Stimulated activated CD4-positive, alpha-beta T cell treated with anti-CD3 and anti-CD28 coated beads, Interleukin-15, amount 100 ng/mL, for 24 hours (primary cell): Measurements from ENCODE around the gene SNRNP48.

ENCODE experiments used
- DNase-seq: peaks from one replicate; pipeline ENCODE4 v3.0.0-alpha.2; 2020

Gene SNRNP48

DNA sequence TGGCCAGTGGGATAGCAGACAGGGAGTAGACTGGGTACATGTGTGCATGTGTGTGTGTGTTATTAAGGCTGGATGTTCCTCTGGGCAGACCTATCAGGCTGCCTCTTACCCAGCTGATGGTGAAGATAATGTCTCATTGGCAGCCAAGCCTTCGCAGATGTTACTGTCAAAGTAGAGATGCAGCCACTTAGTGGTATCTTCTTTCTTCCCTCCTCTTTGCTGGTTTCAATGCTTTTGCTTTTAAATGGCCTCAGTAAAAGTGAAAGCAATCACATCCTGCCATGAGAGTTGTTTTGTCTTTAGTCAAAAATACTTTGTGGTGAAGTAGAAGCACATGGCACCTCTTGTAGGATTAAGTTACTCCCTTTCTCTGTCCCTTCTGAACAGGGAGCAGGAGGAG lies 57.5 kb downstream of the SNRNP48 start:
- DNase-seq = no peak

DNA sequence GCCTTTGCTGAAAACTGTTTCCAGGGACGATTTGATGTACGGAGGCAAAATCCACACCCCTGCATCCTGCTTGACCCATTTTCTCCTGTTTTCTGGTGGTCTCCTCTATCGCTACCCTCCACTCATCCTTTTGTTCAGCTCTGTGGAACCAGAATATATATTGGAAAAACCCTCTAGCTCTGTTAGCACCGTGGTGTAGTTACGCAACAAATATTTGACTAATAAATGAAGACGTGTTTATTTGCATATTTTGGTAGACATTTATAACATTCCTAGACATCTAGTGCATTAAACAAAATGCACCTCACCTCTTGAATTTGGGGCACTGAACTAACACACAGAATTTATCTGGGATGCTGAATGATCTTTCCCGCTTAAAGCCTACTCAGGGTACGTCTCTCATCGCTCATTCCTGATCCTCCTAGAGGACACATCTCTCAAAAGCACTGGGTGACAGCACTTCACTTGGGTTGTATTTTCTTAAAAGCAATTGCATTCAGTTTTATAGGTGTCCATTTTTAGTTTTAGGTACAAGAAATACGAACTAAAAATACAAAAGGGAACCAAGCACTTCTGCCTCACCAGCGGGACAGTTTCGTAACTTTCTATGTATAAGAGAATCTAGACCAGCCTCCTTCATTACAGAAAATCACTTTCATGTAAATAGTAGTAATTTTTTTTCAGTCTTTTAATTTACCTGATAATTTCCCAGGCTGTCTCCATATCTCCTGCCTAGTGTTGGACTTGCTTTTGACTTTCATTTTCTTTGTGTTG lies 59.2 kb downstream of the SNRNP48 start:
- no peak for DNase-seq

DNA sequence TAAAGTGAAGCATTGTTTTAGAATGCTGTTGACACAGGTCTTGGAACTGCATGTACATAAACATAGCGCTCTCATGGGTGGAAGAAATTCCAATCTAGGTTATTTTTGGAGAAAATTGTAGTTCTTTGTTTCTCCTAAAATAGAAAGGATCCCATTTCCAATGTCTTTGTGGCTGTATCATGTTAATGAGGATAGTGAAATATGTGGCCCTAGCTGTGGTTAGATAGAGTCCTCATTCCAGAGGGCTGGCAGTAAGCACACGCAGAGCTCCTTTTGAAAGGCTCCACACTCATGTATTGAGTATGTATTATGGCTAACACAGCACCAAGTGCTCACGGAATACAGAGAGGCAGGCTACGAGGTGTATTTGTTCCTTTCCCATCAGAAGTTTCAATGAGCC lies 60.9 kb downstream of the SNRNP48 start:
- DNase-seq = no peak

DNA sequence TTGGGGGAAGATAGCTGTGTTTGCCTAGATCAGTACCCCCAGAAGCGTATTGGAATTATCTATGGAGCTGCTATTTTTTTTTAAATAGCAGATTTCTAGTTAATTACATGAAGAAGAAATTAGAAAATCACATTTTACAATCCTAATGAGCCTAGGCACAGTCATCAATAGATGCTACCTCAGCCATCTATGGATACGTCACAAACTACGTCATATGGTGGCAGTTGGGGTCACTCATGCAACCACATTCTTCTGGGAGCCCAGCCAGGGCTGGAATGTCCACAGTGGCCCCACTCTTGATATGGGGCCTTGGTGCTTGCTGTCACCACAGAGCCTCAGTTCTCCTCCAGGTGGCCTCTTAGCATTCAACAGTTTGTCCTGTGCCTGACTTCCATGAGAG lies 63.0 kb downstream of the SNRNP48 start:
- DNase-seq = no peak

DNA sequence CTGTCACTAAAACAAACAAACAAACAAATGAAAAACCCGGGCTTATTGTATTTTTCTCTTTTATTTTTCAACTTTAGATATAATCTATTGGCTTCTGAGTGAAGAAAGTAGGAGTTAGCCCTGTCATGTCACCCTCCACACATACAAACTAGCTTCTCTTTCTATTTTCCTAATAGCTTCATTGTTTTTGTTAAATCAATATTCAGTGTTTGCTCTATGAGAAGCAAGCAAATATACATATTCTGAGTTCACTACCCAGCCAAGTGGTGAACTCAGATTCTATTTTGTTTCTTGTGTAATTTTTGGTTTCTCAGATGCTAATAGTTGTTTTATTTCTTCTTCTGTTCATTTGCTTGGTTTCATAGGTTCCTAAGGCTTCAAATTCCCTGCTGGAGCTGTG lies 66.4 kb downstream of the SNRNP48 start:
- DNase-seq = no peak

DNA sequence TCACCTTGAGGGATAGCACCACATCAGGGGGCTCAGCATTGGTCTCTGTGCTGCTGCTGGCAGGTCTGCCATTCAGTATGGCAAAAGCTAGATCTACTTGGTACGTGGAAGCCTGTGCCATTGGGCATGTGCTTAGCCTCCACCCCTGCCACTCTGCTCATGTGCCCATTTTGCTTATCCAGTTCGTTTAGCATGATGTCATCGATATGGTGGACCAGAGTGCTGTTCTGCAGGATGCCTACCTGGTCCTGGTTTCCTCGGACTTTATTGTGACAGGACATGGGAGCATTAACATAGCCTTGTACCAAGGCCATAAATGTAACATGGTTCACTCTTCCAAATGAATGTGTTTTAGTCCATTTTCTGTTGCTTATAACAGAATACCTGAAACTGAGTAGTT lies 68.5 kb downstream of the SNRNP48 start:
- no peak for DNase-seq

DNA sequence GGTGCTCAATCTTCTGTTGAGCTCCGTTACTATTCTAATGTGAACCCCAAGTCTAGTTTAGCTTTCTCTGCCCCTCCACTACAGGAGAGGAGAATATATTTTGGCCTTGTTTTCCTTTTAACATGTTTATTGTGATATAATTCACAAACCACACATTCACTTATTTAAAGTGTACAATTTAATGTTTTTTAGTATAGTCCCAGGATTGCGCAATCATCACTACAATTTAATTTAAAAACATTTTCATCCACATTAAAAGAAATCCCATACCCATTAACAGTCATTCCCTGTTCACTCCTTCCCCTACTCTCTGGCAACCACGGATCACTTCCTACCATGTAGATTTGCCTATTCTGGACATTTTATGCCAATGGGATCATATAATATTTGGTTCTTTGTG lies 71.4 kb downstream of the SNRNP48 start:
- no peak for DNase-seq
